Lower leg skin (tissue), 4 donors: ENCODE results near the gene DLG2. TPM values are rescaled to one million over a fixed set of nuclear protein-coding genes. Genes with fewer than 3 reads are reported as not detected.

ENCODE experiments used
- DNase-seq, 2 donors: peaks; one replicate each; pipeline ENCODE4 v3.0.0-alpha.2; 2019; ENCODE audit warnings: low spot score in 2 of 2
- H3K4me3 ChIP-seq: fragments of 200-600 bp; sonication (generic); 2 replicates; pipeline ENCODE4 v1.5.1; 2017; ENCODE audit warnings: mild to moderate bottlenecking, low read depth; ENCODE audit not compliant: poor library complexity, severe bottlenecking
- POLR2A ChIP-seq, 2 donors: fragments of 450-650 bp; IDR thresholded peaks; one replicate each; pipeline ENCODE4 v1.6.1; 2016 to 2017; ENCODE audit warnings: antibody characterized with exemption in 2 of 2, mild to moderate bottlenecking in 1 of 2, moderate library complexity in 1 of 2
- WGBS, 2 donors: methylation state at CpG; one replicate each; pipeline ENCODE4 v1.1.5; 2018; 5-methylcytosine and 5-hydroxymethylcytosine counted together
- intact Hi-C: fragments of 100-400 bp; cut with DNase I; formaldehyde crosslinking; loops from one replicate; pipeline ENCODE4 v1.15.0; 2023; ENCODE audit warnings: low total_unique reads
- total RNA-seq, 4 donors: library from RNA; depleted of rRNA; stranded (reverse); fragments of >200 nt; gene quantifications; one replicate each; pipeline ENCODE4 v1.1.0, GENCODE V29; 2016
- TF ChIP-seq, protein P1 (sequence below), 3 donors: fragments of 450-650 bp; IDR thresholded peaks; one replicate each; pipeline ENCODE4 v1.5.1; 2016; ENCODE audit warnings: antibody characterized with exemption in 3 of 3, mild to moderate bottlenecking in 3 of 3, moderate library complexity in 2 of 3

DLG2 gene
- total RNA-seq, 4 donors from 2014 or later, result 37.6 to 68.3 (median 46.0) TPM

DNA sequence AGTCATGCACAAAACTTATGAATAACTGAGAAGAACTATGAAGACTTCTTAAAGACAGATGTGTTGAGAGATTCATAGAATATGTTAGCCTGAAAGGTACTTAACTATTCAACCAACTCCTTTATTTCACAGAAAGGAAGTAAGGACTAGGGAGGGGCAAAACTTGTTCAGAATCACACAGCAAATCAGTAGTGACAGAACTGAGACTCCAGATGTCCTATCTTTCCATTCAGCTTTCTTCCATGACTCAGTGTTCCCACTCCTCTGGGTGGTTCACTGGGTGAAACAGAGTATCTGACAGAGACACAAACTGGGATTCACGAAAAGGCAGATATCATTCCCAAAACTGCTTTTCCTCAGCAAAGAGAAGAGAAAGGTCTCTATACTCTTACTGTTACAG, 1053.3 kb downstream of the DLG2 start:
- TF ChIP-seq POLR2A (IDR thresholded peaks at IDR 0.05), result no peak
- TF ChIP-seq, protein P1, sequence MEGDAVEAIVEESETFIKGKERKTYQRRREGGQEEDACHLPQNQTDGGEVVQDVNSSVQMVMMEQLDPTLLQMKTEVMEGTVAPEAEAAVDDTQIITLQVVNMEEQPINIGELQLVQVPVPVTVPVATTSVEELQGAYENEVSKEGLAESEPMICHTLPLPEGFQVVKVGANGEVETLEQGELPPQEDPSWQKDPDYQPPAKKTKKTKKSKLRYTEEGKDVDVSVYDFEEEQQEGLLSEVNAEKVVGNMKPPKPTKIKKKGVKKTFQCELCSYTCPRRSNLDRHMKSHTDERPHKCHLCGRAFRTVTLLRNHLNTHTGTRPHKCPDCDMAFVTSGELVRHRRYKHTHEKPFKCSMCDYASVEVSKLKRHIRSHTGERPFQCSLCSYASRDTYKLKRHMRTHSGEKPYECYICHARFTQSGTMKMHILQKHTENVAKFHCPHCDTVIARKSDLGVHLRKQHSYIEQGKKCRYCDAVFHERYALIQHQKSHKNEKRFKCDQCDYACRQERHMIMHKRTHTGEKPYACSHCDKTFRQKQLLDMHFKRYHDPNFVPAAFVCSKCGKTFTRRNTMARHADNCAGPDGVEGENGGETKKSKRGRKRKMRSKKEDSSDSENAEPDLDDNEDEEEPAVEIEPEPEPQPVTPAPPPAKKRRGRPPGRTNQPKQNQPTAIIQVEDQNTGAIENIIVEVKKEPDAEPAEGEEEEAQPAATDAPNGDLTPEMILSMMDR (IDR thresholded peaks at IDR 0.05), result no peak
- 77 to 79% methylated on average over 1 of the region's 1 CpG for WGBS, 2 donors
- no peak for DNase-seq
- intact Hi-C loops, result no loop called here
- no peak overlapping the region for H3K4me3 ChIP-seq

DNA sequence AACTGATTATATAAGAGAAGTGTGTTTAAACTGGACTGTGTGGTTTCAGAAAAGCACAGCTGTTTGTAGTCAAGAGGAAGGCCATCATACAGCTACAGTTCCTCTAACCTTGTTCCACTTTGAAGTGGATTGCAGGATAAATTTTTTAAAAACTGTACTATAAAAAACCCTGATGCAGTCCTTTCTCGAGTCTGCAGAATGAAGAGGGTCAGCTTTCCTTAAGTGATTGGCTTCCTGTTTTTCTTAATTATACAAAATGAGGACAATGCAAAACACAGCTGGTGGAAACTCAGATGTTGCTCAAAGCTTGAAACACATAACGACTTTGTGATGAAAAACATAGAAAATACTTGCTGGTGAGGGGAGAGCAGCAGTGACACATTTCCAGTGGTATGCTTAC, 1060.5 kb downstream of the DLG2 start:
- 32 to 34% methylated on average over 2 of the region's 2 CpGs for WGBS, 2 donors
- intact Hi-C loops, result no loop called here
- TF ChIP-seq, protein P1 (IDR thresholded peaks at IDR 0.05), result no peak
- TF ChIP-seq POLR2A (IDR thresholded peaks at IDR 0.05), result no peak
- no peak overlapping the region for H3K4me3 ChIP-seq
- no peak for DNase-seq

DNA sequence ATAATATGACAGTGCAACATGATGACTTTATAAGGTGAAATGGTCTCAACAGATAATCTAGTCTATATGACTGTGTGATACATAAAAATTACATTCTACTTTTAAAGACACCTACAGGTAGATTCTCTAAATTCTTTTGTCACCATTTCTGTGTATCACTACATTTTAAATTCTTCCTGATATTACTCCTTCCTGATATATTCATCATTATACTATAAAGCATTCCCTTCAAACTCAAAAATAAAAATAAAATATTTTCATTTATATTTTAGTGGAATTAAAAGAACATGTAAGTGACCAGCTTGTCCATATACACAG, 1062.3 kb downstream of the DLG2 start:
- no peak for TF ChIP-seq POLR2A (IDR thresholded peaks at IDR 0.05)
- TF ChIP-seq, protein P1 (IDR thresholded peaks at IDR 0.05), result no peak
- DNase-seq, result no peak
- no peak overlapping the region for H3K4me3 ChIP-seq
- intact Hi-C loops, result no loop called here

DNA sequence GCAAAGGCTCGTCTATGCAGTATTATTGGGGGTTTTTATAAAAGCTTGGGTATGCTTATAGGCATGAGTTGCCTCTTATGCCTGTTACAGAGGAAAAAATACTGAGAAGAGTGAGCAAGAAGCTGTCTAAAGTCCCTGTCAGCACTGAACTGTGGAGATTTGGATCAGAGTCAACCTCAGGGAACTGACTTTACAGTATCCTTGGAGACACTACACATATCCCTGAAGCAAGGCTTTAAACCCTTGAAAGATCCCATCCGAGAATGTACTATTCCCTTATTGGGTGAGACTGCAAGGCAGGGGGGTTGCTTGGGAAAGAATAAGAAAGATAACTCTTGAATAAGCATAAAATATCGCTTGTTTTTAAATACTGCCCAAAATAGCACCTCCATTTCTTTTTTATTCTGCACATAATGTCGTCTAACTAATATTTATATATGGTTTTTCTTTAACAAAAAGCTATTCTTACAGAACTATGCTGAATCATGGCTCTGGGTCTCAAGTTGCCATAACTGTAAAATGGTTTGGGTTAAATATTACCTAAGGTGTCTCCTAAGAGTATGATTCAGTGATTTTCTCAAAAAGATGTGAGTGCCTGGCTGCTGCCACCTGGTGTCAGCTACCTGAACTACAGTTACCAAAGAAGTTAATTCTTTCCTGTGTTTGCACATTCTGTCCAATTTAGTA, 1062.8 kb downstream of the DLG2 start:
- intact Hi-C loops, result no loop called here
- no peak overlapping the region for H3K4me3 ChIP-seq
- 70 to 78% methylated on average over 4 of the region's 4 CpGs for WGBS, 2 donors
- TF ChIP-seq, protein P1 (IDR thresholded peaks at IDR 0.05), result no peak
- no peak for TF ChIP-seq POLR2A (IDR thresholded peaks at IDR 0.05)
- no peak for DNase-seq

DNA sequence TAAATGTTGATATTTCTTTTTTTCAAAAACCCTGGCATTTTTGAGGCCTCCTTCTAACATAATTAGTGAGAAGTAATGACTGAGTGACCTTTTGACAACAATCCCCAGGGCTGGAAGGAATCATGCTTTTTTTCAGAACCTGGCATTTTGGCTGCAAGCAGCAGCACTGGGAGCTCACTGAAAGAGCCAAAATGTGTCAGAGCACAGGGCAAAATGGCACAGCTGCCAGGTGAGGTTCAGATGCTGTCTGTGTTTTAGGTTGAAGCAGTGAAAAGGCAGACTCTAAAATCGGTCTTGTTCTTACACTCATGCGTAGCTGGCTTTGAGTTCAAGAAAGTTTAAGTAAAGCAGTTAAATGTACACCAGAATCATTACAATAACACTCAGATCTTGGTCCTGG, 1063.8 kb downstream of the DLG2 start:
- H3K4me3 ChIP-seq, result no peak overlapping the region
- TF ChIP-seq POLR2A (IDR thresholded peaks at IDR 0.05), result no peak
- TF ChIP-seq, protein P1 (IDR thresholded peaks at IDR 0.05), result no peak
- 86 to 93% methylated on average over 2 of the region's 2 CpGs for WGBS, 2 donors
- no peak for DNase-seq
- intact Hi-C loops, result no loop called here

DNA sequence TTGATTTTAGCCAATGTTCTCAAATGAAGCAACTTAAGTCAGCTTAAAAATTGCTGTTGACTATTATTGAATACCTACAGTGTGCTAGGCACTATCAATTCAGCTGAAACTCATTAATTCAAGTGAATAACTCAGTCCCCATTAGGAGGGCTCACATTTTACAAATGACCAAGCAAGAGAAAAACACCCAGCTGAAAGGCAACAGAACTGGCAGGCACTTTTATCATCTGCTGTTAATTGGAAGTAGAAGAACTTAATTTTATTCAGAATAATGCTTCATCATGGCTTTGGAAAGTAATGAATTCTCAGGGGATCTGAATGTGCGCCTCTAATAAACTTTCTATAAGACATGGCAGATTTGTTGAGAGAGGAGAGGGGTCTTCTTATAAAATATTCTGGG, 1066.9 kb downstream of the DLG2 start:
- WGBS, 2 donors, result 68 to 84% methylated on average over 1 of the region's 1 CpG
- TF ChIP-seq, protein P1 (IDR thresholded peaks at IDR 0.05), result no peak
- no peak for TF ChIP-seq POLR2A (IDR thresholded peaks at IDR 0.05)
- H3K4me3 ChIP-seq, result no peak overlapping the region
- intact Hi-C loops, result no loop called here
- no peak for DNase-seq
